Parathyroid adenoma (tissue), 2 donors: Measurements from ENCODE around the gene CCDC6.
"Not testable (repeated sequence)": the region's sequence is repeated elsewhere in the genome, so short reads cannot be mapped to it uniquely, and the experiment has no call there.

Experiments used
- H2AFZ ChIP-seq: fragments of 300-600 bp; sonication (generic); one replicate; pipeline ENCODE4 v1.7.0; 2017; ENCODE audit warnings: antibody characterized with exemption, mild to moderate bottlenecking
- H3K27ac ChIP-seq: fragments of 300-600 bp; sonication (generic); one replicate; pipeline ENCODE4 v1.7.0; 2017
- H3K27me3 ChIP-seq: fragments of 300-600 bp; sonication (generic); one replicate; pipeline ENCODE4 v1.7.0; 2017; ENCODE audit warnings: low read length; ENCODE audit not compliant: control insufficient read depth, insufficient read depth
- H3K36me3 ChIP-seq: fragments of 300-600 bp; sonication (generic); one replicate; pipeline ENCODE4 v1.7.0; 2017; ENCODE audit warnings: low read length; ENCODE audit not compliant: control insufficient read depth, insufficient read depth
- H3K4me1 ChIP-seq: fragments of 300-600 bp; sonication (generic); one replicate; pipeline ENCODE4 v1.7.0; 2017; ENCODE audit warnings: control low read depth
- H3K4me2 ChIP-seq: fragments of 300-600 bp; sonication (generic); one replicate; pipeline ENCODE4 v1.7.0; 2017; ENCODE audit warnings: low read length
- H3K4me3 ChIP-seq: fragments of 300-600 bp; sonication (generic); one replicate; pipeline ENCODE4 v1.7.0; 2017; ENCODE audit warnings: low read depth, low read length
- H3K79me2 ChIP-seq: fragments of 300-600 bp; sonication (generic); one replicate; pipeline ENCODE4 v1.7.0; 2017; ENCODE audit warnings: control low read depth
- H3K9ac ChIP-seq: fragments of 300-600 bp; sonication (generic); one replicate; pipeline ENCODE4 v1.7.0; 2017; ENCODE audit warnings: mild to moderate bottlenecking
- H3K9me3 ChIP-seq: fragments of 300-600 bp; sonication (generic); one replicate; pipeline ENCODE4 v1.7.0; 2017; ENCODE audit warnings: low read length; ENCODE audit not compliant: control insufficient read depth
- TF ChIP-seq, protein P1 (sequence below): fragments of 300-600 bp; sonication (generic); IDR thresholded peaks from one replicate; pipeline ENCODE4 v1.7.0; 2017; ENCODE audit warnings: antibody characterized with exemption, mild to moderate bottlenecking
- donor health status: primary hyperparathyroidism.

The CCDC6 gene

GRCh38 chr10:59906417-59907202 lies at the start of gene CCDC6:
TSS of gene CCDC6 (minus strand) at chr10:59906556. CDS start at chr10:59906424, 132 bp downstream.
- H3K9ac ChIP-seq, result peak within 1 kb of the TSS; percentile 77
- H3K4me2 ChIP-seq, result peak within 1 kb of the TSS; percentile 91
- TF ChIP-seq, protein P1, sequence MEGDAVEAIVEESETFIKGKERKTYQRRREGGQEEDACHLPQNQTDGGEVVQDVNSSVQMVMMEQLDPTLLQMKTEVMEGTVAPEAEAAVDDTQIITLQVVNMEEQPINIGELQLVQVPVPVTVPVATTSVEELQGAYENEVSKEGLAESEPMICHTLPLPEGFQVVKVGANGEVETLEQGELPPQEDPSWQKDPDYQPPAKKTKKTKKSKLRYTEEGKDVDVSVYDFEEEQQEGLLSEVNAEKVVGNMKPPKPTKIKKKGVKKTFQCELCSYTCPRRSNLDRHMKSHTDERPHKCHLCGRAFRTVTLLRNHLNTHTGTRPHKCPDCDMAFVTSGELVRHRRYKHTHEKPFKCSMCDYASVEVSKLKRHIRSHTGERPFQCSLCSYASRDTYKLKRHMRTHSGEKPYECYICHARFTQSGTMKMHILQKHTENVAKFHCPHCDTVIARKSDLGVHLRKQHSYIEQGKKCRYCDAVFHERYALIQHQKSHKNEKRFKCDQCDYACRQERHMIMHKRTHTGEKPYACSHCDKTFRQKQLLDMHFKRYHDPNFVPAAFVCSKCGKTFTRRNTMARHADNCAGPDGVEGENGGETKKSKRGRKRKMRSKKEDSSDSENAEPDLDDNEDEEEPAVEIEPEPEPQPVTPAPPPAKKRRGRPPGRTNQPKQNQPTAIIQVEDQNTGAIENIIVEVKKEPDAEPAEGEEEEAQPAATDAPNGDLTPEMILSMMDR, result peak; percentile 72
- H3K36me3 ChIP-seq, result no peaks in the 10 kb centered on the region
- peaks cover 17% of the 10 kb centered on the region for H3K4me1 ChIP-seq
- H3K79me2 ChIP-seq, result no peaks in the 10 kb centered on the region
- H3K4me3 ChIP-seq, result peak within 1 kb of the TSS; percentile 86
- peak within 1 kb of the TSS; percentile 81 for H2AFZ ChIP-seq
- H3K9me3 ChIP-seq, result no peaks in the 10 kb centered on the region
- peak within 1 kb of the TSS; percentile 77 for H3K27ac ChIP-seq
- no peaks in the 10 kb centered on the region for H3K27me3 ChIP-seq

DNA sequence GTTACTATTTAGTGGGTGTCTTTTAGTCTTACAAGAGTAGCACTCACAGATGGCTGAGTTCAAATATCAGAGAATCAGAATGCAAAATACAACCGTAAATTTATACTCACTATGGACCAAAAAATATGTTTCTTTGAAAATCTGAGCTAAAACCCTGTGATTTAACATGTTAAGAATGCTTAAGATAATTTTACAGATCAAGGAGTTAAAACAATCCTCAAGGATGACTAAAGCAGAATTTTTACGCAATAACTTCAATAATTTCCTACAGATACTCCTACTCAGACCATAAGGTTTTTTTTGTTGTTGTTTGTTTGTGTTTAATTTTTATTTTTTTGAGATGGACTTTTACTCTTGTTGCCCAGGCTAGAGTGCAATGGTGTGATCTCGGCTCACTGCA lies 47.9 kb upstream of the CCDC6 start:
- H3K36me3 ChIP-seq, result no peaks in the 10 kb centered on the region
- peaks cover 3% of the 10 kb centered on the region for H3K4me1 ChIP-seq
- no peak overlapping the region for H3K4me3 ChIP-seq
- no peaks in the 10 kb centered on the region for H3K27me3 ChIP-seq
- TF ChIP-seq, protein P1, result no peak
- H3K27ac ChIP-seq, result no peak overlapping the region
- H3K9me3 ChIP-seq, result no peaks in the 10 kb centered on the region
- H2AFZ ChIP-seq, result no peak overlapping the region
- no peak overlapping the region for H3K9ac ChIP-seq
- H3K79me2 ChIP-seq, result no peaks in the 10 kb centered on the region
- no peak overlapping the region for H3K4me2 ChIP-seq

- H3K79me2 ChIP-seq, H3K36me3 ChIP-seq, H2AFZ ChIP-seq, H3K9ac ChIP-seq, H3K9me3 ChIP-seq, H3K4me2 ChIP-seq, H3K27me3 ChIP-seq, H3K4me1 ChIP-seq, H3K27ac ChIP-seq, H3K4me3 ChIP-seq: not testable (repeated sequence)
These were observed 47.4 kb upstream of the CCDC6 start for GRCh38 chr10:59953711-59954110.

DNA sequence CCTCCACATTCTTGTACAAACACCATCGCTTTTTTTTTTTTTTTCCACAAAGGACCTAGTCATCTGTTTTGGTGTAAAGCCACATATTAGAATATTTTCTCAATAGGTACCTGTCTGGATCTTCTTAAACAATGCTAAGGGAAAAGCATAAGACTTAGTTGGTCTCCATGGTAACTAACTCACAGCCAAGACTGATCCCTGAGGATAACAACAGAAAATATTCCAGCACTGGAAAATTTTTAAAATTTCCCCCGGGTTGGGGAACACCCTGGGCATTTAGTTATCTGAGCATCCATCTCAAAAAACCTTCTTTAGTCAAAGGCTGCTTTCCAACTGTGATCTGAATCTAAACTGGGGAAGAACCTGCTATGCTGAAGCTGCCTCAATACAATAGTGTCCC lies 43.7 kb upstream of the CCDC6 start:
- H3K36me3 ChIP-seq, result no peaks in the 10 kb centered on the region
- no peak overlapping the region for H3K4me2 ChIP-seq
- no peak overlapping the region for H2AFZ ChIP-seq

GRCh38 chr10:59949608-59950007 lies 43.3 kb upstream of the CCDC6 start:
- Histone ChIP-seq H3K9me3 (no peaks in the 10 kb centered on the region), H3K79me2 (no peaks in the 10 kb centered on the region), H3K9ac (no peak overlapping the region), H3K4me2 (no peak overlapping the region), H3K27ac (no peak overlapping the region), H3K4me1 (no peaks in the 10 kb centered on the region), H3K27me3 (no peaks in the 10 kb centered on the region), H3K4me3 (no peak overlapping the region), H2AFZ (no peak overlapping the region), H3K36me3 (no peaks in the 10 kb centered on the region)
- TF ChIP-seq, protein P1, result no peak

More for the DNA sequence above, 43.7 kb upstream of the CCDC6 start:
- H3K27me3 ChIP-seq, result no peaks in the 10 kb centered on the region
- no peaks in the 10 kb centered on the region for H3K79me2 ChIP-seq
- no peaks in the 10 kb centered on the region for H3K9me3 ChIP-seq
- H3K4me1 ChIP-seq, result no peaks in the 10 kb centered on the region
- no peak overlapping the region for H3K4me3 ChIP-seq
- TF ChIP-seq, protein P1, result no peak
- no peak overlapping the region for H3K9ac ChIP-seq
- H3K27ac ChIP-seq, result no peak overlapping the region
